ENCODE measurements around the gene DELE1. TPM values are rescaled to one million over a fixed set of nuclear protein-coding genes. Genes with fewer than 3 reads are reported as not detected.
"Not testable (repeated sequence)": the region's sequence is repeated elsewhere in the genome, so short reads cannot be mapped to it uniquely, and the experiment has no call there.

The DELE1 gene
- total RNA-seq, 2 donors from 2014 or later: 49.5 to 89.1 TPM

GRCh38 chr5:141916522-141916921 is 7.1 kb upstream of the DELE1 start:
- no peaks in the 10 kb centered on the region for H3K36me3 ChIP-seq
- no peak for TF ChIP-seq CTCF (IDR thresholded peaks at IDR 0.05)
- H3K27me3 ChIP-seq: no peaks in the 10 kb centered on the region
- DNase-seq (ENCODE audit: low spot score): no peak
- H3K27ac ChIP-seq: no peak overlapping the region
- peaks cover 0 to 22% of the 10 kb centered on the region in 2 donors for H3K4me1 ChIP-seq
- no peaks in the 10 kb centered on the region for H3K9me3 ChIP-seq
- no peak overlapping the region for H3K4me3 ChIP-seq

- peaks cover 0 to 25% of the 10 kb centered on the region in 2 donors for H3K4me1 ChIP-seq
- no peak overlapping the region for H3K27ac ChIP-seq
- no peak overlapping the region for H3K4me3 ChIP-seq
- no peaks in the 10 kb centered on the region for H3K36me3 ChIP-seq
- TF ChIP-seq CTCF (IDR thresholded peaks at IDR 0.05): no peak
- no peaks in the 10 kb centered on the region for H3K9me3 ChIP-seq
- no peak for DNase-seq (ENCODE audit: low spot score)
- H3K27me3 ChIP-seq: no peaks in the 10 kb centered on the region
These were observed 5.9 kb upstream of the DELE1 start for GRCh38 chr5:141917760-141918159.

- TF ChIP-seq CTCF (IDR thresholded peaks at IDR 0.05): no peak
- H3K4me1 ChIP-seq: peaks cover 0 to 25% of the 10 kb centered on the region in 2 donors
These were observed 4.2 kb upstream of the DELE1 start for GRCh38 chr5:141919218-141920119.

GRCh38 chr5:141920771-141921170 is 2.9 kb upstream of the DELE1 start:
- no peak for TF ChIP-seq CTCF (IDR thresholded peaks at IDR 0.05)

More at GRCh38 chr5:141919218-141920119, 4.2 kb upstream of the DELE1 start:
- Histone ChIP-seq H3K4me3 (no peak overlapping the region), H3K27ac (peak overlapping the region; percentile 49 to 73), H3K27me3 (no peaks in the 10 kb centered on the region), H3K9me3 (no peaks in the 10 kb centered on the region), H3K36me3 (no peaks in the 10 kb centered on the region)
- no peak for DNase-seq (ENCODE audit: low spot score)

GRCh38 chr5:141922827-141923447 is 734 bp upstream of the DELE1 start:
- not testable (repeated sequence) for DNase-seq (ENCODE audit: low spot score); H3K27me3 ChIP-seq; H3K9me3 ChIP-seq
- Histone ChIP-seq H3K27ac (peak overlapping the region; percentile 92 to 96), H3K4me3 (peak overlapping the region; percentile 50 to 71), H3K4me1 (peaks cover 0 to 38% of the 10 kb centered on the region in 2 donors), H3K36me3 (peaks cover 34% of the 10 kb centered on the region)

More at GRCh38 chr5:141920771-141921170, 2.9 kb upstream of the DELE1 start:
- Histone ChIP-seq H3K4me3 (no peak overlapping the region), H3K27ac (no peak overlapping the region), H3K27me3 (no peaks in the 10 kb centered on the region), H3K36me3 (peaks cover 12% of the 10 kb centered on the region), H3K4me1 (peaks cover 0 to 32% of the 10 kb centered on the region in 2 donors), H3K9me3 (no peaks in the 10 kb centered on the region)
- no peak for DNase-seq (ENCODE audit: low spot score)

GRCh38 chr5:141926434-141926833 is 2.8 kb downstream of the DELE1 start:
- DNase-seq (ENCODE audit: low spot score): no peak
- H3K27me3 ChIP-seq: no peaks in the 10 kb centered on the region
- peaks cover 0 to 32% of the 10 kb centered on the region in 2 donors for H3K4me1 ChIP-seq
- no peaks in the 10 kb centered on the region for H3K9me3 ChIP-seq
- no peak for TF ChIP-seq CTCF (IDR thresholded peaks at IDR 0.05)
- H3K4me3 ChIP-seq: no peak overlapping the region
- H3K27ac ChIP-seq: no peak overlapping the region
- peaks cover 69% of the 10 kb centered on the region for H3K36me3 ChIP-seq

Measured in right atrium auricular region (tissue), 2 donors.